K562 (cell line): Measurements from ENCODE around the gene FUNDC1. TPM values are rescaled to one million over a fixed set of nuclear protein-coding genes. Genes with fewer than 3 reads are reported as not detected.

Source experiments
- BDP1 ChIP-seq: IDR thresholded peaks from 3 replicates; pipeline ENCODE4 v1.6.1; 2011; ENCODE audit not compliant: insufficient read length, insufficient read depth
- BRF1 ChIP-seq: IDR thresholded peaks from 3 replicates; pipeline ENCODE4 v1.6.1; 2011; ENCODE audit warnings: borderline replicate concordance, mild to moderate bottlenecking; ENCODE audit not compliant: insufficient read length; ENCODE audit errors: extremely low read depth
- CREB1 ChIP-seq, 2 experiments: sonication (generic) in 1 of 2; formaldehyde crosslinking in 1 of 2; IDR thresholded peaks; 2 replicates each; pipeline versions ENCODE4 v1.6.1 to v1.8.0; 2012 to 2022; ENCODE audit warnings: inconsistent platforms in 1 of 2, mild to moderate bottlenecking in 1 of 2, missing genetic modification reagents in 1 of 2, moderate library complexity in 1 of 2
- ELF4 ChIP-seq: fragments of 450-650 bp; formaldehyde crosslinking; IDR thresholded peaks from 2 replicates; pipeline ENCODE4 v1.4.0; 2022; ENCODE audit warnings: missing genetic modification characterization
- FOS ChIP-seq: IDR thresholded peaks from 3 replicates; pipeline ENCODE4 v1.6.1; 2011; ENCODE audit not compliant: insufficient read length; ENCODE audit errors: extremely low read depth
- GTF2E2 ChIP-seq: fragments of 200-800 bp; sonication (Bioruptor generic); IDR thresholded peaks from 2 replicates; pipeline ENCODE4 v1.6.1; 2016; ENCODE audit warnings: missing genetic modification characterization, missing compliant biosample characterization
- NFIC ChIP-seq: fragments of 450-650 bp; IDR thresholded peaks from 2 replicates; pipeline ENCODE4 v1.6.1; 2017; ENCODE audit warnings: mild to moderate bottlenecking, inconsistent platforms
- NFRKB ChIP-seq: fragments of 450-650 bp; IDR thresholded peaks from 2 replicates; pipeline ENCODE4 v1.6.1; 2016; ENCODE audit warnings: low read depth
- POLR2H ChIP-seq: IDR thresholded peaks from 2 replicates; pipeline ENCODE4 v1.6.1; 2016; ENCODE audit warnings: missing genetic modification characterization, low read depth, mild to moderate bottlenecking, control low read depth, missing compliant biosample characterization, moderate library complexity
- PRMT5 ChIP-seq: sonication (generic); formaldehyde crosslinking; IDR thresholded peaks from 2 replicates; pipeline ENCODE4 v1.5.0; 2020; ENCODE audit warnings: missing genetic modification reagents
- RBM22 ChIP-seq: fragments of 200-400 bp; formaldehyde crosslinking; IDR thresholded peaks from 2 replicates; pipeline ENCODE4 v1.6.1; 2018; ENCODE audit warnings: low read length, low read depth; ENCODE audit not compliant: poor library complexity, severe bottlenecking
- RFX7 ChIP-seq: fragments of 250-450 bp; sonication (Bioruptor Pico); IDR thresholded peaks from 2 replicates; pipeline ENCODE4 v1.5.1; 2021; ENCODE audit warnings: mild to moderate bottlenecking
- TBP ChIP-seq: optimal IDR thresholded peaks from 2 replicates; pipeline ENCODE3; 2011; ENCODE audit warnings: low read depth, low read length, improper control_type of control experiment
- ZBTB49 ChIP-seq: sonication (generic); formaldehyde crosslinking; IDR thresholded peaks from 2 replicates; pipeline ENCODE4 v1.8.0; 2022; ENCODE audit warnings: missing genetic modification reagents, mild to moderate bottlenecking, borderline replicate concordance
- ZNF212 ChIP-seq: fragments of 450-650 bp; formaldehyde crosslinking; IDR thresholded peaks from 2 replicates; pipeline ENCODE4 v1.4.0; 2020; ENCODE audit warnings: mild to moderate bottlenecking
- ZNF445 ChIP-seq: fragments of 250-450 bp; sonication (Bioruptor Pico); IDR thresholded peaks from 2 replicates; pipeline ENCODE4 v1.4.0; 2020; ENCODE audit warnings: low read depth, mild to moderate bottlenecking, moderate library complexity
- ZNF583 ChIP-seq: fragments of 250-450 bp; sonication (Bioruptor Pico); IDR thresholded peaks from 2 replicates; pipeline ENCODE4 v1.4.0; 2020
- ZNF584 ChIP-seq: fragments of 200-800 bp; sonication (Bioruptor generic); IDR thresholded peaks from 2 replicates; pipeline ENCODE4 v1.6.1; 2016; ENCODE audit warnings: low read depth, mild to moderate bottlenecking, missing genetic modification characterization, missing compliant biosample characterization
- ZNF695 ChIP-seq: fragments of 450-650 bp; formaldehyde crosslinking; IDR thresholded peaks from 2 replicates; pipeline ENCODE4 v1.4.0; 2020; ENCODE audit warnings: mild to moderate bottlenecking, moderate library complexity
- ZNF785 ChIP-seq: fragments of 250-450 bp; sonication (Bioruptor Pico); IDR thresholded peaks from 2 replicates; pipeline ENCODE4 v1.4.0; 2020; ENCODE audit warnings: mild to moderate bottlenecking
- polyA plus RNA-seq, 8 experiments: library from polyadenylated mRNA; depleted of rRNA in 4 of 8; stranded (reverse) in 5 of 8; unstranded in 3 of 8; fragments of >200 nt; fragmentation: Nextera tagmentation in 2 of 8; fragmentation: Illumina TruSeq in 1 of 8; extraction: Ambion mirVana in 2 of 8; extraction: Trizol in 1 of 8; gene quantifications; 2 replicates each; pipeline versions ENCODE4 v1.2.1 to v1.2.3, GENCODE V29; 2011 to 2014; ENCODE audit warnings: inconsistent platforms in 1 of 8, missing spikeins in 1 of 8
- total RNA-seq, 7 experiments: library from RNA; depleted of rRNA in 6 of 7; stranded (reverse); fragments of >200 nt in 6 of 7; fragmentation: Illumina TruSeq in 2 of 7; extraction: Trizol in 2 of 7; gene quantifications; 2 replicates each; pipeline versions ENCODE4 v1.2.1 to v1.2.3, GENCODE V29; 2011 to 2021; ENCODE audit warnings: low replicate concordance in 1 of 7
- TF ChIP-seq, protein P1 (sequence below): fragments of 200-800 bp; sonication (Bioruptor generic); IDR thresholded peaks from 2 replicates; pipeline ENCODE4 v1.6.1; 2017; ENCODE audit warnings: missing genetic modification characterization, missing compliant biosample characterization
- TF ChIP-seq, protein P2 (sequence below): fragments of 250-450 bp; sonication (Bioruptor Pico); IDR thresholded peaks from 2 replicates; pipeline ENCODE4 v1.5.0; 2022; ENCODE audit warnings: mild to moderate bottlenecking

Gene FUNDC1
- total and polyA plus RNA-seq, 9 of the 15 experiments (the other 6 are each of a cell fraction or from before 2014, with no cell fraction given): 15.6 to 59.1 (median 29.3) TPM

GRCh38 chrX:44483965-44484606, 58.6 kb downstream of the FUNDC1 start (continued):
- TF ChIP-seq, protein P1, sequence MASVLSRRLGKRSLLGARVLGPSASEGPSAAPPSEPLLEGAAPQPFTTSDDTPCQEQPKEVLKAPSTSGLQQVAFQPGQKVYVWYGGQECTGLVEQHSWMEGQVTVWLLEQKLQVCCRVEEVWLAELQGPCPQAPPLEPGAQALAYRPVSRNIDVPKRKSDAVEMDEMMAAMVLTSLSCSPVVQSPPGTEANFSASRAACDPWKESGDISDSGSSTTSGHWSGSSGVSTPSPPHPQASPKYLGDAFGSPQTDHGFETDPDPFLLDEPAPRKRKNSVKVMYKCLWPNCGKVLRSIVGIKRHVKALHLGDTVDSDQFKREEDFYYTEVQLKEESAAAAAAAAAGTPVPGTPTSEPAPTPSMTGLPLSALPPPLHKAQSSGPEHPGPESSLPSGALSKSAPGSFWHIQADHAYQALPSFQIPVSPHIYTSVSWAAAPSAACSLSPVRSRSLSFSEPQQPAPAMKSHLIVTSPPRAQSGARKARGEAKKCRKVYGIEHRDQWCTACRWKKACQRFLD (CRISPR knock-in tag): peak; percentile 91
- no peak for TF ChIP-seq PRMT5 (CRISPR knock-in tag)
- TF ChIP-seq NFRKB: no peak
- TF ChIP-seq NFIC: no peak
- TF ChIP-seq ZBTB49 (CRISPR knock-in tag): no peak
- no peak for TF ChIP-seq BDP1
- TF ChIP-seq RBM22: no peak
- TF ChIP-seq BRF1: no peak
- peak; percentile 81; the same call in 1 of the 2 replicates for TF ChIP-seq RFX7 (CRISPR knock-in tag)
- TF ChIP-seq GTF2E2 (tag): no peak
- 0 out of 2 replicates have a peak, but pooled peaks have one; percentile 34 for TF ChIP-seq ZNF445 (CRISPR knock-in tag)
- no peak for TF ChIP-seq TBP
- no peak for TF ChIP-seq ZNF212 (CRISPR knock-in tag)
- TF ChIP-seq CREB1 (IDR thresholded peaks at IDR 0.05): no peak
- no peak for TF ChIP-seq CREB1 (CRISPR knock-in tag; IDR thresholded peaks at IDR 0.05)
- no peak for TF ChIP-seq ZNF785
- TF ChIP-seq, protein P2, sequence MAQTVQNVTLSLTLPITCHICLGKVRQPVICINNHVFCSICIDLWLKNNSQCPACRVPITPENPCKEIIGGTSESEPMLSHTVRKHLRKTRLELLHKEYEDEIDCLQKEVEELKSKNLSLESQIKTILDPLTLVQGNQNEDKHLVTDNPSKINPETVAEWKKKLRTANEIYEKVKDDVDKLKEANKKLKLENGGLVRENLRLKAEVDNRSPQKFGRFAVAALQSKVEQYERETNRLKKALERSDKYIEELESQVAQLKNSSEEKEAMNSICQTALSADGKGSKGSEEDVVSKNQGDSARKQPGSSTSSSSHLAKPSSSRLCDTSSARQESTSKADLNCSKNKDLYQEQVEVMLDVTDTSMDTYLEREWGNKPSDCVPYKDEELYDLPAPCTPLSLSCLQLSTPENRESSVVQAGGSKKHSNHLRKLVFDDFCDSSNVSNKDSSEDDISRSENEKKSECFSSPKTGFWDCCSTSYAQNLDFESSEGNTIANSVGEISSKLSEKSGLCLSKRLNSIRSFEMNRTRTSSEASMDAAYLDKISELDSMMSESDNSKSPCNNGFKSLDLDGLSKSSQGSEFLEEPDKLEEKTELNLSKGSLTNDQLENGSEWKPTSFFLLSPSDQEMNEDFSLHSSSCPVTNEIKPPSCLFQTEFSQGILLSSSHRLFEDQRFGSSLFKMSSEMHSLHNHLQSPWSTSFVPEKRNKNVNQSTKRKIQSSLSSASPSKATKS (CRISPR knock-in tag): peak; percentile 87
- TF ChIP-seq ZNF584 (CRISPR knock-in tag): peak; percentile 77
- TF ChIP-seq POLR2H: no peak
- TF ChIP-seq ELF4 (CRISPR knock-in tag): peak; percentile 73
- TF ChIP-seq ZNF583 (CRISPR knock-in tag): peak; percentile 96
- TF ChIP-seq FOS: no peak
- TF ChIP-seq ZNF695 (CRISPR knock-in tag): no peak
